ENCODE data around the gene TXNIP.
A peak's percentile ranks its signal among the peaks of the same experiment; 100 is the strongest.

TXNIP gene

DNA sequence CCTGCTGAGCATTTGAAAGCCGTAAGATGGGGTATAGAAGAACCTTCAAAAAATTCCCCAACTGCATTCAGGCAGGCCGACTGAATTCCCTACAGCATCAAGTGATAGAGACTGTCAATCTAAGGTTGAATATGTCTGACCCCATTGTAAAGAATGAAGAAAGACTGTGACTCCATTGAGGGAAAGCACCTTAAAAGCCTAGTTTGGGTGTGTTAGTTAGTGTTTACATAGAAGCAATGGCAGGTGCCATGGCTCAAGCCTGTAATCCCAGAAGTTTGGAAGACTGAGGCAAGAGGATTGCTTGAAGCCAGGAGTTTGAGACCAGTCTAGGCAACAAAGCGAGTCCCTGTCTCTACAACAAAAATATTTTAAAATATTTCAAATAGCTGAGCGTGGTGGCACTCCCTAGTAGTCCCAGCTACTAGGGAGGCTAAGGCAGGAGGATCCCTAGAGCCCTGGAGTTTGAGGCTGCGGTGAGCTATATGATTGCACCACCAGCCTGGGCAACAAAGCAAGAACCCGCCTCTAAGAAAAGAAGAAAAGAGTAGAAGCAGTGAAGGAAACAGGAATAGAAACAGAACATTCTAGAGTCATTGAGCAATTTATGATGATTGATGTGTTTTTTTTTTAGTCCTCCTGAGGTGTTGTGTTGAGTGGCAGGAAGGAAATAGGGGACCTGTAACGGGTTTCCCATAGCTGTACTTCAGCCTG lies 16.5 kb downstream of the TXNIP start (continued):
- TF ChIP-seq, protein P1, sequence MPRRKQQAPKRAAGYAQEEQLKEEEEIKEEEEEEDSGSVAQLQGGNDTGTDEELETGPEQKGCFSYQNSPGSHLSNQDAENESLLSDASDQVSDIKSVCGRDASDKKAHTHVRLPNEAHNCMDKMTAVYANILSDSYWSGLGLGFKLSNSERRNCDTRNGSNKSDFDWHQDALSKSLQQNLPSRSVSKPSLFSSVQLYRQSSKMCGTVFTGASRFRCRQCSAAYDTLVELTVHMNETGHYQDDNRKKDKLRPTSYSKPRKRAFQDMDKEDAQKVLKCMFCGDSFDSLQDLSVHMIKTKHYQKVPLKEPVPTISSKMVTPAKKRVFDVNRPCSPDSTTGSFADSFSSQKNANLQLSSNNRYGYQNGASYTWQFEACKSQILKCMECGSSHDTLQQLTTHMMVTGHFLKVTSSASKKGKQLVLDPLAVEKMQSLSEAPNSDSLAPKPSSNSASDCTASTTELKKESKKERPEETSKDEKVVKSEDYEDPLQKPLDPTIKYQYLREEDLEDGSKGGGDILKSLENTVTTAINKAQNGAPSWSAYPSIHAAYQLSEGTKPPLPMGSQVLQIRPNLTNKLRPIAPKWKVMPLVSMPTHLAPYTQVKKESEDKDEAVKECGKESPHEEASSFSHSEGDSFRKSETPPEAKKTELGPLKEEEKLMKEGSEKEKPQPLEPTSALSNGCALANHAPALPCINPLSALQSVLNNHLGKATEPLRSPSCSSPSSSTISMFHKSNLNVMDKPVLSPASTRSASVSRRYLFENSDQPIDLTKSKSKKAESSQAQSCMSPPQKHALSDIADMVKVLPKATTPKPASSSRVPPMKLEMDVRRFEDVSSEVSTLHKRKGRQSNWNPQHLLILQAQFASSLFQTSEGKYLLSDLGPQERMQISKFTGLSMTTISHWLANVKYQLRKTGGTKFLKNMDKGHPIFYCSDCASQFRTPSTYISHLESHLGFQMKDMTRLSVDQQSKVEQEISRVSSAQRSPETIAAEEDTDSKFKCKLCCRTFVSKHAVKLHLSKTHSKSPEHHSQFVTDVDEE (CRISPR knock-in tag; IDR thresholded peaks at IDR 0.05) = no peak
- TF ChIP-seq ZFP3 (CRISPR knock-in tag; IDR thresholded peaks at IDR 0.05) (no peak), PPARA (CRISPR knock-in tag; IDR thresholded peaks at IDR 0.05; ENCODE audit: borderline replicate concordance) (no peak), BACH2 (CRISPR knock-in tag; IDR thresholded peaks at IDR 0.05; ENCODE audit: borderline replicate concordance) (no peak)

DNA sequence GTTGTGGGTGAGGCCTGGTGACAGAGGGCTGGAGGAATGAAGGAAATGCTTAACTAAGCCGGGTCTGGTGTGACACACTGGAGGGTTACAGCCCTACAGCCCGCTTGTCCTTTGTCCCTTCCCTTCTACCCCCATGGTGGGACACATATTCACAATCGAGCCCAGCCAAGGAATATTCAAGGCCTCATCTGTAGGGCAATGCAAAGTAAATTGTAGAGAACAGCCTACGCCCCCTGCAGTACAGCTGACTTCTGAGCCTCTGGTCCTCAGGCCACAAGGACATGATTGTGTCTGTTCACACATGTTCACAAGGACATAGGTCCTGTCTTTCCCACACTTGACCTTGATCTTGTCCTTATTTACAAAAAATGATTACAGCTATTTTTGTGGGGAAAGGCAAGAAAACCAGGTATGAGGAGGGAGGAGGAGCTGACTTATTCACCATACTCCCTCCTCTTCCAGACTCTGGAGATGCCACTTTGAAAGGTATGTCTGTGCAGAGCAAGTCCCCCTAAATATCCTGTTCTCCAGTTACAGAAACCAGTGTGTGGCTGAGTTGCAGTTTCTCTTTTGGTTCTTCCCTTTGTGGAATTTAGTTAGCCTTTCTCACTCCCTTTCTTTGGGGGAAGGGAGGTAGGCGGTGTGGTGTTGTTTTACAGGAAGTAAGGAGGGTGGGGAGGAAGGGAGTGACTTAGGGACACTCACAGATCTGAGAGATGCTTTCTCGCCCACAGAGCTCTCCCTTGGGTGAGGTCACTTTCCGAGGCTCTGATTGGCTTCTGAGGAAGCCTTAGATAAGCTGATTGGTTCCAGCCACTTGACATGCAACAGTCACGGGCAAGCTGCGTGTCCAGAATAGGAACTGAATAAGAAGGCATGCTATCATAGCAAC lies 17.3 kb downstream of the TXNIP start:
- no peak for TF ChIP-seq ESRRG (CRISPR knock-in tag; IDR thresholded peaks at IDR 0.05)
- peak; percentile 5; the same call in 1 of the 2 replicates for TF ChIP-seq ZC3H10 (CRISPR knock-in tag; IDR thresholded peaks at IDR 0.05)
- 0 out of 2 replicates have a peak, but pooled peaks have one; percentile 22 for TF ChIP-seq TOX (CRISPR knock-in tag; IDR thresholded peaks at IDR 0.05; ENCODE audit: borderline replicate concordance)
- peak; percentile 98 for ATAC-seq

DNA sequence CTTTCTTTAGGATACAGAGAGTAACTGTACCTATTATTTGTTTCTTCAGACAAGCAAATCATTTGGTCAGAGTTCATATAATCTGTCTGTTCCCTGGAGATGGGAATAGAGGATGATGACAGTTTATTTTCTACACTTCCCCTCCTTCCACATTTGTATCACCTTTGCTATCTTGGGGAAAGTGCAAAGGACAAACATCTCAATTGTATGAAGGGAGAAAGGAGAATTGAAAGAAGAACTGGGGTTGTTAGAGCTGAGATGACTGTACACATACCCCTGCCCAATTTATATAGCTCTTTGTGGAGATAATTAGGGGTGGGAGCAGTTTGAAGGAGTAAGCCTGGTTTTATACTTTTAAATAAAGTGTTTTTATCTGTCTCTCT lies 17.9 kb downstream of the TXNIP start:
- ATAC-seq = no peak
- TF ChIP-seq TOX (CRISPR knock-in tag; IDR thresholded peaks at IDR 0.05; ENCODE audit: borderline replicate concordance) = no peak
- no peak for TF ChIP-seq ZFP30 (CRISPR knock-in tag; IDR thresholded peaks at IDR 0.05)
- no peak for TF ChIP-seq ZNF70 (CRISPR knock-in tag; IDR thresholded peaks at IDR 0.05)
- TF ChIP-seq, protein P2, sequence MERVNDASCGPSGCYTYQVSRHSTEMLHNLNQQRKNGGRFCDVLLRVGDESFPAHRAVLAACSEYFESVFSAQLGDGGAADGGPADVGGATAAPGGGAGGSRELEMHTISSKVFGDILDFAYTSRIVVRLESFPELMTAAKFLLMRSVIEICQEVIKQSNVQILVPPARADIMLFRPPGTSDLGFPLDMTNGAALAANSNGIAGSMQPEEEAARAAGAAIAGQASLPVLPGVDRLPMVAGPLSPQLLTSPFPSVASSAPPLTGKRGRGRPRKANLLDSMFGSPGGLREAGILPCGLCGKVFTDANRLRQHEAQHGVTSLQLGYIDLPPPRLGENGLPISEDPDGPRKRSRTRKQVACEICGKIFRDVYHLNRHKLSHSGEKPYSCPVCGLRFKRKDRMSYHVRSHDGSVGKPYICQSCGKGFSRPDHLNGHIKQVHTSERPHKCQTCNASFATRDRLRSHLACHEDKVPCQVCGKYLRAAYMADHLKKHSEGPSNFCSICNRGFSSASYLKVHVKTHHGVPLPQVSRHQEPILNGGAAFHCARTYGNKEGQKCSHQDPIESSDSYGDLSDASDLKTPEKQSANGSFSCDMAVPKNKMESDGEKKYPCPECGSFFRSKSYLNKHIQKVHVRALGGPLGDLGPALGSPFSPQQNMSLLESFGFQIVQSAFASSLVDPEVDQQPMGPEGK (CRISPR knock-in tag; IDR thresholded peaks at IDR 0.05; ENCODE audit: borderline replicate concordance) = no peak
- no peak for TF ChIP-seq BACH2 (CRISPR knock-in tag; IDR thresholded peaks at IDR 0.05; ENCODE audit: borderline replicate concordance)
- TF ChIP-seq ARNTL (CRISPR knock-in tag; IDR thresholded peaks at IDR 0.05; ENCODE audit: borderline replicate concordance, low read depth) = no peak
- no peak for TF ChIP-seq RARB (CRISPR knock-in tag; IDR thresholded peaks at IDR 0.05)
- no peak for TF ChIP-seq ZFP3 (CRISPR knock-in tag; IDR thresholded peaks at IDR 0.05)
- no peak for TF ChIP-seq GLIS3 (CRISPR knock-in tag; IDR thresholded peaks at IDR 0.05)
- TF ChIP-seq, protein P1 (CRISPR knock-in tag; IDR thresholded peaks at IDR 0.05) = no peak
- TF ChIP-seq, protein P3, sequence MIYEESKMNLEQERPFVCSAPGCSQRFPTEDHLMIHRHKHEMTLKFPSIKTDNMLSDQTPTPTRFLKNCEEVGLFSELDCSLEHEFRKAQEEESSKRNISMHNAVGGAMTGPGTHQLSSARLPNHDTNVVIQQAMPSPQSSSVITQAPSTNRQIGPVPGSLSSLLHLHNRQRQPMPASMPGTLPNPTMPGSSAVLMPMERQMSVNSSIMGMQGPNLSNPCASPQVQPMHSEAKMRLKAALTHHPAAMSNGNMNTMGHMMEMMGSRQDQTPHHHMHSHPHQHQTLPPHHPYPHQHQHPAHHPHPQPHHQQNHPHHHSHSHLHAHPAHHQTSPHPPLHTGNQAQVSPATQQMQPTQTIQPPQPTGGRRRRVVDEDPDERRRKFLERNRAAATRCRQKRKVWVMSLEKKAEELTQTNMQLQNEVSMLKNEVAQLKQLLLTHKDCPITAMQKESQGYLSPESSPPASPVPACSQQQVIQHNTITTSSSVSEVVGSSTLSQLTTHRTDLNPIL (CRISPR knock-in tag; IDR thresholded peaks at IDR 0.05; ENCODE audit: low read depth) = no peak
- no peak for TF ChIP-seq ZNF565 (CRISPR knock-in tag; conservative IDR thresholded peaks at IDR 0.05; ENCODE audit: low read depth)
- TF ChIP-seq ZC3H10 (CRISPR knock-in tag; IDR thresholded peaks at IDR 0.05) = no peak
- TF ChIP-seq ZNF8 (CRISPR knock-in tag; IDR thresholded peaks at IDR 0.05) = no peak
- TF ChIP-seq ESRRG (CRISPR knock-in tag; IDR thresholded peaks at IDR 0.05) = no peak
- TF ChIP-seq TCF4 (CRISPR knock-in tag; IDR thresholded peaks at IDR 0.05; ENCODE audit: borderline replicate concordance) = no peak

Data from SK-N-SH treated with all-trans-retinoic acid at 6 μM for 48 hours (cell line).